ENCODE data around the gene MT1A.

Gene MT1A

DNA sequence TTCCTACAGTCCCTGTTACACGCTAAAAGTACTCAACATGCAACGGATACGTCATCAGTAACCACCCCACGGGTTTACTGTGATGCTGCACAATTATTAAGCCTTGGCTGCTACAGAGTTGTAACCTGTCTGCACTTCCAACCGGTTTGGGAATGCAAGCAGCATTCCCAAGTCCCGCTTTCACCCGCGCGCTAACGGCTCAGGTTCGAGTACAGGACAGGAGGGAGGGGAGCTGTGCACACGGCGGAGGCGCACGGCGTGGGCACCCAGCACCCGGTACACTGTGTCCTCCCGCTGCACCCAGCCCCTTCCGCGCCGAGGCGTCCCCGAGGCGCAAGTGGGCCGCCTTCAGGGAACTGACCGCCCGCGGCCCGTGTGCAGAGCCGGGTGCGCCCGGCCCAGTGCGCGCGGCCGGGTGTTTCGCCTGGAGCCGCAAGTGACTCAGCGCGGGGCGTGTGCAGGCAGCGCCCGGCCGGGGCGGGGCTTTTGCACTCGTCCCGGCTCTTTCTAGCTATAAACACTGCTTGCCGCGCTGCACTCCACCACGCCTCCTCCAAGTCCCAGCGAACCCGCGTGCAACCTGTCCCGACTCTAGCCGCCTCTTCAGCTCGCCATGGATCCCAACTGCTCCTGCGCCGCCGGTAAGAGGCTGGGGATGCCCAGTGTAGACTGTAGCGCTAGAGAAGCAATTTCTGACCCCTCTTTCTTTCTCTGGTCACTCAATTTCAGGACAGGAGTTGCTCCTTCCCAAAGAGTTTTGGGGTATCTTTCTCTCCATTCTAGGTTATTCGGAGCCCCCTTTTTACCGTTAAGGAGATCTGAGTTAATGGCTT lies 30.2 kb upstream of the MT1A start, which contains the start of gene MT2A:
Gene MT2A, plus strand, starts transcription at position 542 of the 833 bp plus-strand sequence. Its CDS starts 72 bp downstream, at position 614.
- Histone ChIP-seq H3K27ac (replicated peaks) (peak within 1 kb of the TSS; percentile 69), H3K27me3 (ENCODE audit: insufficient read depth, poor library complexity, severe bottlenecking) (no peaks in the 10 kb centered on the region), H3K4me3 (replicated peaks; ENCODE audit: insufficient read depth, low read length) (peak within 1 kb of the TSS; percentile 60)
- TF ChIP-seq, protein P1, sequence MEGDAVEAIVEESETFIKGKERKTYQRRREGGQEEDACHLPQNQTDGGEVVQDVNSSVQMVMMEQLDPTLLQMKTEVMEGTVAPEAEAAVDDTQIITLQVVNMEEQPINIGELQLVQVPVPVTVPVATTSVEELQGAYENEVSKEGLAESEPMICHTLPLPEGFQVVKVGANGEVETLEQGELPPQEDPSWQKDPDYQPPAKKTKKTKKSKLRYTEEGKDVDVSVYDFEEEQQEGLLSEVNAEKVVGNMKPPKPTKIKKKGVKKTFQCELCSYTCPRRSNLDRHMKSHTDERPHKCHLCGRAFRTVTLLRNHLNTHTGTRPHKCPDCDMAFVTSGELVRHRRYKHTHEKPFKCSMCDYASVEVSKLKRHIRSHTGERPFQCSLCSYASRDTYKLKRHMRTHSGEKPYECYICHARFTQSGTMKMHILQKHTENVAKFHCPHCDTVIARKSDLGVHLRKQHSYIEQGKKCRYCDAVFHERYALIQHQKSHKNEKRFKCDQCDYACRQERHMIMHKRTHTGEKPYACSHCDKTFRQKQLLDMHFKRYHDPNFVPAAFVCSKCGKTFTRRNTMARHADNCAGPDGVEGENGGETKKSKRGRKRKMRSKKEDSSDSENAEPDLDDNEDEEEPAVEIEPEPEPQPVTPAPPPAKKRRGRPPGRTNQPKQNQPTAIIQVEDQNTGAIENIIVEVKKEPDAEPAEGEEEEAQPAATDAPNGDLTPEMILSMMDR (IDR thresholded peaks at IDR 0.05; ENCODE audit: insufficient read depth, low read length), result no peak
- no peak for TF ChIP-seq GABPA (IDR thresholded peaks at IDR 0.05; ENCODE audit: low read depth)
- TF ChIP-seq POLR2AphosphoS5 (IDR thresholded peaks at IDR 0.05; ENCODE audit: low read depth), result peak; percentile 45; the same call in 1 of the 2 replicates
- TF ChIP-seq SPI1 (IDR thresholded peaks at IDR 0.05; ENCODE audit: borderline replicate concordance, low read depth), result no peak
- TF ChIP-seq, protein P2, sequence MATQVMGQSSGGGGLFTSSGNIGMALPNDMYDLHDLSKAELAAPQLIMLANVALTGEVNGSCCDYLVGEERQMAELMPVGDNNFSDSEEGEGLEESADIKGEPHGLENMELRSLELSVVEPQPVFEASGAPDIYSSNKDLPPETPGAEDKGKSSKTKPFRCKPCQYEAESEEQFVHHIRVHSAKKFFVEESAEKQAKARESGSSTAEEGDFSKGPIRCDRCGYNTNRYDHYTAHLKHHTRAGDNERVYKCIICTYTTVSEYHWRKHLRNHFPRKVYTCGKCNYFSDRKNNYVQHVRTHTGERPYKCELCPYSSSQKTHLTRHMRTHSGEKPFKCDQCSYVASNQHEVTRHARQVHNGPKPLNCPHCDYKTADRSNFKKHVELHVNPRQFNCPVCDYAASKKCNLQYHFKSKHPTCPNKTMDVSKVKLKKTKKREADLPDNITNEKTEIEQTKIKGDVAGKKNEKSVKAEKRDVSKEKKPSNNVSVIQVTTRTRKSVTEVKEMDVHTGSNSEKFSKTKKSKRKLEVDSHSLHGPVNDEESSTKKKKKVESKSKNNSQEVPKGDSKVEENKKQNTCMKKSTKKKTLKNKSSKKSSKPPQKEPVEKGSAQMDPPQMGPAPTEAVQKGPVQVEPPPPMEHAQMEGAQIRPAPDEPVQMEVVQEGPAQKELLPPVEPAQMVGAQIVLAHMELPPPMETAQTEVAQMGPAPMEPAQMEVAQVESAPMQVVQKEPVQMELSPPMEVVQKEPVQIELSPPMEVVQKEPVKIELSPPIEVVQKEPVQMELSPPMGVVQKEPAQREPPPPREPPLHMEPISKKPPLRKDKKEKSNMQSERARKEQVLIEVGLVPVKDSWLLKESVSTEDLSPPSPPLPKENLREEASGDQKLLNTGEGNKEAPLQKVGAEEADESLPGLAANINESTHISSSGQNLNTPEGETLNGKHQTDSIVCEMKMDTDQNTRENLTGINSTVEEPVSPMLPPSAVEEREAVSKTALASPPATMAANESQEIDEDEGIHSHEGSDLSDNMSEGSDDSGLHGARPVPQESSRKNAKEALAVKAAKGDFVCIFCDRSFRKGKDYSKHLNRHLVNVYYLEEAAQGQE (IDR thresholded peaks at IDR 0.05; ENCODE audit: insufficient replicate concordance, low read depth), result peak; percentile 35
- DNase-seq (ENCODE audit: low read depth in 1 of 2, low spot score in 1 of 2), result peak; percentile 94 to 95

DNA sequence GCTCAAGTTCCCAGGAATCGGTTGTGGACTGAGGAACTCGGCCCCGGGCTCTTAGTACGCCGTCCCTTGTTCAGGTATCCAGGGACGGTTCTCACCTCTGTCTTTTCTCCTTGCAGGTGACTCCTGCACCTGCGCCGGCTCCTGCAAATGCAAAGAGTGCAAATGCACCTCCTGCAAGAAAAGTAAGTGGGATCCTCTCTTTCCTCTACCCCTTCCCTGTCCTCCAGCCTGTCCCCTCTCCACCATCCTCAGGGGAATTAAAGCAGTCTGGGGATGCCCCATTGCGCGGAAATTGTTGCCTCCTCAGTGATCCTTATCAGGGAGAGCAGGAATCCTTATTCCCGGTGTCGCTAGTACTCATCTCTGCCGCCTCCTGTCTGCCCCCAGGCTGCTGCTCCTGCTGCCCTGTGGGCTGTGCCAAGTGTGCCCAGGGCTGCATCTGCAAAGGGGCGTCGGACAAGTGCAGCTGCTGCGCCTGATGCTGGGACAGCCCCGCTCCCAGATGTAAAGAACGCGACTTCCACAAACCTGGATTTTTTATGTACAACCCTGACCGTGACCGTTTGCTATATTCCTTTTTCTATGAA lies 29.5 kb upstream of the MT1A start:
- H3K4me3 ChIP-seq (replicated peaks; ENCODE audit: insufficient read depth, low read length), result peak overlapping the region; percentile 60
- no peak for DNase-seq (ENCODE audit: low read depth in 1 of 2, low spot score in 1 of 2)
- no peaks in the 10 kb centered on the region for H3K27me3 ChIP-seq (ENCODE audit: insufficient read depth, poor library complexity, severe bottlenecking)
- H3K27ac ChIP-seq (replicated peaks), result peak overlapping the region; percentile 69
- TF ChIP-seq SPI1 (IDR thresholded peaks at IDR 0.05; ENCODE audit: borderline replicate concordance, low read depth) (no peak), GABPA (IDR thresholded peaks at IDR 0.05; ENCODE audit: low read depth) (no peak), POLR2AphosphoS5 (IDR thresholded peaks at IDR 0.05; ENCODE audit: low read depth) (no peak)
- TF ChIP-seq, protein P2 (IDR thresholded peaks at IDR 0.05; ENCODE audit: insufficient replicate concordance, low read depth), result no peak
- TF ChIP-seq, protein P1 (IDR thresholded peaks at IDR 0.05; ENCODE audit: insufficient read depth, low read length), result no peak

DNA sequence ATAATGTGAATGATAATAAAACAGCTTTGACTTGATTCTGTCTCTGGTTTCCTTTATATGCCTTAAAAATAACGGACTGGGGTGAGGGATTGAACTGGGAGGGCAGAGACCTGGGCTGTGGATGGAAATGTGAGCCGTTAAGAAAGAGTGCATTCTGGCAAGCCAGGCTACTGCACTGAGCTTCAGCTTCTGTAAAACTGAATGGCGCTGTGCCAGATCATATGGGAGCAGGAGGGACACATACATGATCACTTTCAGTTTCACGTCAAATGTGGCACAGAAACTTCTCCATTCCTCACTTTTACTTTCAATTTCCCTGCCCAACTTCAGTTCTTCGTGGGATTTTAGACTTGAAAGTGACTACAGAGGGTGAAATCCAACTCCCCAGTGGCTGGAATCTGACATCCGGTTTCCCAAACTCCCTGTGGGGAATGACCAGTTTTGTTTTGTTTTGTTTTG lies 29.0 kb upstream of the MT1A start:
- peak in 1 of 2 experiments; percentile 95 for DNase-seq (ENCODE audit: low read depth in 1 of 2, low spot score in 1 of 2)
- no peaks in the 10 kb centered on the region for H3K27me3 ChIP-seq (ENCODE audit: insufficient read depth, poor library complexity, severe bottlenecking)

More for the DNA sequence above, 29.0 kb upstream of the MT1A start:
- Histone ChIP-seq H3K4me3 (replicated peaks; ENCODE audit: insufficient read depth, low read length) (peak overlapping the region; percentile 60), H3K27ac (replicated peaks) (peak overlapping the region; percentile 69)
- TF ChIP-seq POLR2AphosphoS5 (IDR thresholded peaks at IDR 0.05; ENCODE audit: low read depth) (peak; percentile 64), GABPA (IDR thresholded peaks at IDR 0.05; ENCODE audit: low read depth) (no peak), SPI1 (IDR thresholded peaks at IDR 0.05; ENCODE audit: borderline replicate concordance, low read depth) (no peak)
